Activated CD4-positive, alpha-beta T cell treated with anti-CD3 and anti-CD28 coated beads, Interleukin-2, Interleukin-6, amounts not matched to agents 100 ng/mL and 50 ng/mL, durations not matched to agents 16 hours and 8 hours (primary cell): ENCODE data around the gene CAMKK2.
A peak's percentile ranks its signal among the peaks of the same experiment; 100 is the strongest.
"Not testable (repeated sequence)": the region's sequence is repeated elsewhere in the genome, so short reads cannot be mapped to it uniquely, and the experiment has no call there.

ENCODE experiments used
- DNase-seq: peaks from one replicate; pipeline ENCODE4 v3.0.0-alpha.2; 2020

Gene CAMKK2

DNA sequence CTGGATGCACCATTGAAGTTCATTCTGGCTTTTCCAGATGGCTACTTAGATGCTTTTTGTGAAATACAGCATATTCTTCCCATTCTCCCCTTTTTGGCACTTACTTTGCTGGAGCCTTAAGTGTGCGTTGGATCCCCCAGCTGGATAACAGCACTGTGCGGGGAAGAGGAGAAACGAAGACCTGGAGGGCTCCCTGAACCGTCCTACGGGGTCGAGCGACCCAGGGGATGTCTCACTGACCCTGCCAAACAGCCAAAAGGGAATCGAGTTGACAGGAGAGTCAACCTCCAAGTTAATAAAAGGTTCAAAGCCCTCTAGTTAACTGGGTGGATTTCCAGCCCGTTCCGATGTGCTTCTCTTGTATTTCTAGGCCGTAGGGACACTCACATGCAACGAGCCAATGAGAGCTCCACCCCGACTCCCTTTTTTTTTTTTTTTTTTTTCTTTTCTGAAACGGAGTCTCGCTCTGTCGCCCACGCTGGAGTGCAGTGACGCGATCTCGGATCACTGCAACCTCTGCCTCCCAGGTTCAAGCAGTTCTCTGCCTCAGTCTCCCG lies 1.0 kb upstream of the CAMKK2 start:
- DNase-seq, result peak; percentile 48

GRCh38 chr12:121295746-121296617 lies 527 bp downstream of the CAMKK2 start:
- peak; percentile 33 for DNase-seq

DNA sequence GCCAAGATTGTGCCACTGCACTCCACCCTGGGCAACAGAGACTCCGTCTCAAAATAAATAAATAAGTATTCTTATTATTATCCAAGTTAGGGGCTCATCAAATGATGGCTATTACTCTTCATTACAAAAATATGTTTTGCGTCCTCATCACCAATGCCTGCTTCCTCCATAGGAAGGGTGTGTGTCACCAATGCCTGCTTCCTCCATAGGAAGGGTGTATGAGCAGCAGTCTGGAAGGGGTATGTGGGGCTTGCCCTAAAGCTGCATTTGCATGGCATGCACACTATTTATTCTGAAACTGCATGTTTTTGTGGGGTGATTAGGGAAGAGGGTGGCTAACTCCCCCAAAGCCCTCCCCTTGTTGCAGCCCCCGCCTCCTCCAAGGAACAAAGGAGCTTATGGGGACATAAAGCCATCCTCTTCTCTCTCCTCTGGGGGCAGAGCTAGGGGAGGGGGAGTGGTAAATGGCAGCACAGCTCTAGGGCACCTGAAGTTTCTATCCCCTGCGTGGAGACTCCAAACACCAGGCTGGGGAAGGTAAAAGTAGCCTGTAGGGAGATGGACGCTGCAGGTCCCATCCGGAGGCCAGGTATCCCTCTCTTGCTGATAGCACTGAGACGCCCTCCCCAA lies 1.3 kb downstream of the CAMKK2 start:
- peak; percentile 29 for DNase-seq

GRCh38 chr12:121294151-121294889 lies 2.2 kb downstream of the CAMKK2 start:
- DNase-seq, result no peak

DNA sequence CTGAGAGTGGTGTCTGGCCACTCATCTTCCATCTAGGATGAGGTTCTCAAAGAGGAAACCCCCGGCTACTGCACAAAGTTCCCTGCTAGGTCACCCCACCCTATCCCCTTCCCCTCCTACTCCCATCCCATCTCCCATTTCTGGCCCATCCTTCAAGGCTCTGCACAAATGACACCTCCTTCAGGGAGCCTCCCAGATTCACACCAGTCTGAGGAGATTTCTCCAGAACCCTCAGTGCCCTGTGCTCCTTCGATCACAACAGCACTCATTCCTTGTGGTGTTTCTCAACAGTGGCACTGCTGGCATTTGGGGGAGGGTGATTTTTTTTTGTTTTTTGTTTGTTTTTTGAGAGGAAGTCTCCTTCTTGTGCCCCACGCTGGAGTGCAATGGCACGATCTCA lies 2.9 kb downstream of the CAMKK2 start:
- DNase-seq, result no peak

- DNase-seq, result no peak
Observed at GRCh38 chr12:121290410-121290809, 6.1 kb downstream of the CAMKK2 start.

DNA sequence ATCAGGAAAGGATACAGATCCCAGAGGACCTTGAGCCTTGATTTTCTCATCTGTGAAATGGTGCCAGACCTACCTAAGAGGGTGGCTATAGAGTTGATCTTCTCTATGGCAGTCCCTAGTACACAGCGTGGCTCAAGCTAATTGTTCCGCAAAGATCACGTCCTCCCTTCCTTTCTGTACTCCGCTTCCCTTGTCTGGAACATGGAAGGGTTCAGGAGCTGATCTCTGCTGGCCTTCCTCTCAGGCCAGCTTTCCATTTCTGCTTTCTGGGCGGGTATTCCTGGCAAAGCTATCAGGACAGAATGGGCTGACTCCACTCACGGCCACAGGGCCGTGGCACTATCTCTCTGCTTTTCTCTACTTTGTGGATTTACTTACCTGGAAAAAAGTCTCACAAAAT lies 6.5 kb downstream of the CAMKK2 start:
- DNase-seq, result no peak

- no peak for DNase-seq
Observed at GRCh38 chr12:121288986-121289385, 7.5 kb downstream of the CAMKK2 start.

DNA sequence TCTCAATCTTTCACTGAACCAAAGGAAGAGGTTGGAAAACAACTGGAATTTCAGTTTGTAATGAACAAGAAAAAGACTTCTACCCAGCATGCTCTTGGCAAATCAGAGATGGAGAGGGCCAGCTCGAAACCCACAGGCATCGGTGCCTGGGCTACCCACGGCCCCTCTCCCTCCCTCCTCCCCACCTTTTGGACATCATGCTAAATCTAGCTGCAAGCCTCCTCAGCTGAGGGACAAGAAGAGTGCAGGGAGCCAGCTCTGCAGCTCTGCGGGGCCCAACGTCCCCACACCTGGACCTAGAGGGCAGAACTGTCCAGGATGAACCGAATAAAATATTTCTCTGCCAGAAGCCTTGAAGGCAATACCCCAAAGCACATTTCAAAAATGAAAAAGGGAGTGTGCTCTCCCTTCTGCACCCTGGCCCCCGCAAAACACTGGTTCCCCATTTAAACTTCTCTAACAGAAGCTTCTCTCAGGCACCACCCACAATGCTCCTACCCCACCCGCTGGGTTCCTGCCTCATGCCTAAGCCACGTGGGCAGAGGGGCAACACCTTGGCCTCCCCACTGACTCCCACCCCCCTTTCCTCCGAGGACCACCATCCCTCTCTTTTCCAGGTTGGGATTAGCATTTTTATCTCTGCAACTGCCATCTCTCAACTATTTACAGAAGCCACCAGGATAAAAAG lies 8.2 kb downstream of the CAMKK2 start:
- DNase-seq, result no peak

- no peak for DNase-seq
Observed at GRCh38 chr12:121287267-121287954, 9.1 kb downstream of the CAMKK2 start.

DNA sequence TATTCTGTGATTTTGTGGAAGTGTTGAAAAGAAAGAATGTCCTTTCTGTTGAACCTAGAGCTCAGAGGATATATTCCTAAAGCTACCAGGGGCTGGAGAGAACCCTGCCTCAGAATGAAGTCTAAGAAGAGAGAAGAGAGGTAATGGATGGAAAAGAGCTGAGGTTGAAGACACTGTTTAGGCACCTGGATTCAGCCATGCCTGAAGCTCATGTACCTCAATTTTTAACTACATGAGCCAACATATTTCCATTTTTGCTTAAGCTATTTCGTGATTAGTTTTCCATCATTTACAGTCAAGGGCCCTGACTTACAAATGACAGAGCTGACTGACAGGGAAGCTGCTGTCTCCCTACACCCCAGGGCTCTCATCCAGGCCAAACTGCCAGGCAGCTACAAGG lies 10.7 kb downstream of the CAMKK2 start:
- DNase-seq, result no peak

- DNase-seq, result no peak
Observed at GRCh38 chr12:121284551-121285390, 11.7 kb downstream of the CAMKK2 start.

DNA sequence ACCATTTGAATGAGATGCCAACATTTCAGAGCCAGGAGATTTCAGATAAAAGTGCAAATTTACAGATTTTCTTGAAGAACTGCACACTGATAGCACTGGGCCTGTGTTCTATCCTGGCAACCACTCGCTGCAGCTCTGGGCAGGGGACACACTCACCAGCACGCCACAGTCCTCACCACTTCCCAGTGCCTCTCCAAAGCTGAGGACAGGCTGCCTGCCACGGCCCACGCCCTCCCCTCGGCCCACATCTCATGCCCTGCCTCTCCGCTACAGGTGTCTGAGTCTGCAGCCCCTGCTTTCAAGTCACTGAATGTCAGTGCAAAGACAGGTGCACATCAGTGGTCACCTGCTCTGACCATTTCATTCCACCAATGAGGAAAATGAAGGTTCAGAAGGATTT lies 12.7 kb downstream of the CAMKK2 start:
- no peak for DNase-seq

DNA sequence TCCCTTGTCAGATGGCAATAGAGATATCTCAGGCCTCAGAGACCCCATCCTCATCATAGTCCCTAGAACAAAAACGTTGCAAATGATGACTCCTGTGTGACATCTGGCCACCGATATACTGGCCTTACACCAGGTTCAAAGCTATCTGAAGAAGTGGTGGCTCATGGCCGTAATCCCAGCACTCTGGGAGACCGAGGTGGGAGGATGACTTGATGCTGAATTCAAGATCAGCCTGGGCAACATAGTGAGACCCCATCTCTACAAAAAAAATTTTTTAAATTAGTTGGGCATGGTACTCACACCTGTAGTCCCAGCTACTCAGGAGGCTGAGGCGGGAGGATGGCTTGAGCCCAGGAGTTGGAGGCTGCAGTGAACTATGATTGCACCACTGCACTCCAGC lies 13.1 kb downstream of the CAMKK2 start:
- no peak for DNase-seq

DNA sequence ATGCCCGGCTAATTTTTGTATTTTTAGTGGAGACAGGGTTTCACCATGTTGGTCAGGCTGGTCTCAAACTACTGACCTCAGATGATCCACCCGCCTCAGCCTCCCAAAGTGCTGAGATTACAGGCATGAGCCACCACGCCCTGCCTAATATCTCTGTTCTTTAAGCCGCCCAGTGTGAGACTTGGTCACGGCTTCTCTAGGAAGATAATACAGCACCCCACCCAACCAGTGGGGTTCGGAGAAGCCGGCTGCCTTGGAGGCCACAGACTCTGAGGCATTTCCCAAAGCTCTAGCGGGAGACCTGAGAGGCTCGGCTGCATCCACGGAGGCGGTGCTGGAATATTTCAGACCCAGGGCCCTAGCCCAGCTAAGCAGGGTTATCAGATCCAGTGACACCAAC lies 13.6 kb downstream of the CAMKK2 start:
- DNase-seq, result not testable (repeated sequence)

DNA sequence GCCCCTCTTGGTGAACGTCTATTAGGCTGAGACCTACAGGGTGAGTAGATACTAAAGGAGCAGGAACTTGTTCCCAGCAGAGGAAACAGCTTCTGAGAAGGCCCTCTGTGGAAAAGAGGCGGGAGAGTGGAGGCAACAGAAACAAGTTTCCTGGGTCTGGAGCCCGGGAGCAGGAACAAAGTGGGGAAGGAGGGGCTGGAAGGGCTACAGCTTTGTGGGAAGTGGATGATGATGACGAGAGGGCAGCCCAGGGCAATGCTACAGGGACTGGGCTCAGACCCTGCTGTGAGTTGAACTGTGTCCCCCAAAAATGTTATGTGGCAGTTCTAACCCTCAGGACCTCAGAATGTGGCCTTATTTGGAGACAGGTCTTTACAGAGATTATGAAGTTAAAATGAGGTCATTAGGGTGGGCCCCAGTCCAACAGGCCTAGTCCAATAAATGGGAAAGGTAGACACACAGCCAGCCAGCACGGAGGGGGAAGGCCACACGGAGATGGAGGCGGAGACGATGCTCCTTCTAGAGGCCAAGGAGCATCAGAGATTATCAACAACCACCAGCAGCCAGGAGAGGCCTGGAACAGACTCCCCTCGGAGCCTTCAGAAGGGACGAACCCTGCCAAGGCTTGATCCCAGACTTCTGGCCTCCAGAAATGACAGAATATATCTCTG lies 14.3 kb downstream of the CAMKK2 start:
- DNase-seq, result no peak

GRCh38 chr12:121281116-121281515 lies 15.4 kb downstream of the CAMKK2 start:
- not testable (repeated sequence) for DNase-seq

DNA sequence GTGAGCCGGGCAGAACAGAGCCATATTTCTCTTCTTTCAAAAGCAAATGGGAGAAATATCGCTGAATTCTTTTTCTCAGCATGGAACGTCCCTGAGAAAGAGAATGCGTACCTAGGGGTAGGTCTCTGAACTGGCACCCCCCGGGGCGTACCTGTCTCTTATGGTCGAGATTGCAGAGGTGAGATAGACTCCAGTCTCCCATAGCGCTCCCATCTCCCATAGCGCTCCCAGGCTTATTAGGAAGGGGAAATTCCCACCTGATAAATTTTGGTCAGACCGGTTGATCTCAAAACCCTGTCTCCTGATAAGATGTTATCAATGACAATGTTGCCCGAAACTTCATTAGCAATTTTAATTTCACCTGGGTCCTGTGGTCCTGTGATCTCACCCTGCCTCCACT lies 16.0 kb downstream of the CAMKK2 start:
- not testable (repeated sequence) for DNase-seq

- no peak for DNase-seq
Observed at GRCh38 chr12:121279507-121279915, 17.0 kb downstream of the CAMKK2 start.

- no peak for DNase-seq
Observed at GRCh38 chr12:121279071-121279375, 17.5 kb downstream of the CAMKK2 start.
